ENCODE data around the gene CD59.

Gene CD59

DNA sequence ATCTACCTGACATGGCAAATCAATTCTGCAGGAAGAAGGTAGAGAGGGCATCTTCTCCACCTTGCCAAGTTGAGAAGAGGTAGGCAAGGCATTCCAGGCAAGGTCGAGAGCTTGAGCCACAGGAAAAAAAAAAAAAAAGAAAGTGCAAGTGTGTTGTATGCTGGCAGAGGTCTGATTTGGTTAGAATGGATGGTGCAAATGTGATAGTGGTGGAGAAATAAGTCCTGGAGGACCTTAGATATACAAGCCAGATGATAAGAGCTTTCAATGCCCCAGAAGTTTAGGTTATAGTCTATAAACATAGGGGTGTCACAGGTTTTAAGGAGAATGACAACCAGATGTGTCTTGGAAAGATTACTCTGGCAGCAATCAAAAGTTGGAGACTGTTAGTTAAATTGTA lies 36.6 kb upstream of the CD59 start:
- H3K27ac ChIP-seq (ENCODE audit: low read depth, low read length) = no peak overlapping the region
- H3K9ac ChIP-seq (ENCODE audit: low read length) = no peak overlapping the region
- peaks cover 38% of the 10 kb centered on the region for H3K27me3 ChIP-seq (ENCODE audit: control insufficient read depth, insufficient read depth, low read length)
- peaks cover 4% of the 10 kb centered on the region; the same call in 1 of the 2 replicates for H3K36me3 ChIP-seq (ENCODE audit: control insufficient read depth, insufficient read depth, low read length)
- H3K9me3 ChIP-seq (ENCODE audit: control insufficient read depth, insufficient read depth, low read depth, low read length) = no peaks in the 10 kb centered on the region
- H3K4me3 ChIP-seq (ENCODE audit: low read depth, low read length) = no peak overlapping the region
- peaks cover 12% of the 10 kb centered on the region for H3K4me1 ChIP-seq (ENCODE audit: control insufficient read depth, insufficient read depth, low read length)

GRCh38 chr11:33772300-33772699 lies 36.1 kb upstream of the CD59 start:
- H3K9me3 ChIP-seq (ENCODE audit: control insufficient read depth, insufficient read depth, low read depth, low read length) = no peaks in the 10 kb centered on the region
- peaks cover 4% of the 10 kb centered on the region; the same call in 1 of the 2 replicates for H3K36me3 ChIP-seq (ENCODE audit: control insufficient read depth, insufficient read depth, low read length)
- H3K9ac ChIP-seq (ENCODE audit: low read length) = no peak overlapping the region
- no peak overlapping the region for H3K27ac ChIP-seq (ENCODE audit: low read depth, low read length)
- H3K4me1 ChIP-seq (ENCODE audit: control insufficient read depth, insufficient read depth, low read length) = peaks cover 9% of the 10 kb centered on the region; the same call in 1 of the 2 replicates
- H3K4me3 ChIP-seq (ENCODE audit: low read depth, low read length) = no peak overlapping the region
- H3K27me3 ChIP-seq (ENCODE audit: control insufficient read depth, insufficient read depth, low read length) = peaks cover 36% of the 10 kb centered on the region

DNA sequence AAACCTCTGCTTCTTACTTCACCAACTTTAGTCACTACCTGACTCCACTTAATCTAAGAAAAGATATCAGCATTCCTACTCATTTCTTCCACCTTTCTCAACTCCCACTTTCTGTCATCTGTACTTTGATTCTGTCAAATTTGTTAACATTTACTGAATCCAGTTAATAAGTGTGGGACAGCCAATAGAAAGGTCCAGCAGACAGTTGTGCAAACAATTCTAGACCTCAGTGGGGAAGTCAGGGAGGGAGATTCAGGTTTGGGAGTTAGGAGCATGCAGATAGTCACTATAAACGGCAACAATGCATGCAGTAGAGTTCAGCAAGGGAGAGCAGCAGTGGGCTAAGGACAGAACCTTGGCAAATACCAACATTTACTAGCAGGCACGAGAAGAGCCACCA lies 34.0 kb upstream of the CD59 start:
- Histone ChIP-seq H3K4me1 (ENCODE audit: control insufficient read depth, insufficient read depth, low read length) (peaks cover 8% of the 10 kb centered on the region; the same call in 1 of the 2 replicates), H3K27ac (ENCODE audit: low read depth, low read length) (no peak overlapping the region)

GRCh38 chr11:33769542-33769941 lies 33.3 kb upstream of the CD59 start:
- no peak overlapping the region for H3K4me3 ChIP-seq (ENCODE audit: low read depth, low read length)
- H3K27ac ChIP-seq (ENCODE audit: low read depth, low read length) = no peak overlapping the region
- H3K36me3 ChIP-seq (ENCODE audit: control insufficient read depth, insufficient read depth, low read length) = peaks cover 9% of the 10 kb centered on the region; the same call in 1 of the 2 replicates
- peaks cover 4% of the 10 kb centered on the region; the same call in 1 of the 2 replicates for H3K4me1 ChIP-seq (ENCODE audit: control insufficient read depth, insufficient read depth, low read length)
- no peak overlapping the region for H3K9ac ChIP-seq (ENCODE audit: low read length)
- no peaks in the 10 kb centered on the region for H3K9me3 ChIP-seq (ENCODE audit: control insufficient read depth, insufficient read depth, low read depth, low read length)
- H3K27me3 ChIP-seq (ENCODE audit: control insufficient read depth, insufficient read depth, low read length) = peaks cover 14% of the 10 kb centered on the region

More for the DNA sequence above, 34.0 kb upstream of the CD59 start:
- Histone ChIP-seq H3K9ac (ENCODE audit: low read length) (no peak overlapping the region), H3K9me3 (ENCODE audit: control insufficient read depth, insufficient read depth, low read depth, low read length) (no peaks in the 10 kb centered on the region), H3K27me3 (ENCODE audit: control insufficient read depth, insufficient read depth, low read length) (peaks cover 21% of the 10 kb centered on the region), H3K4me3 (ENCODE audit: low read depth, low read length) (no peak overlapping the region), H3K36me3 (ENCODE audit: control insufficient read depth, insufficient read depth, low read length) (peaks cover 8% of the 10 kb centered on the region; the same call in 1 of the 2 replicates)

DNA sequence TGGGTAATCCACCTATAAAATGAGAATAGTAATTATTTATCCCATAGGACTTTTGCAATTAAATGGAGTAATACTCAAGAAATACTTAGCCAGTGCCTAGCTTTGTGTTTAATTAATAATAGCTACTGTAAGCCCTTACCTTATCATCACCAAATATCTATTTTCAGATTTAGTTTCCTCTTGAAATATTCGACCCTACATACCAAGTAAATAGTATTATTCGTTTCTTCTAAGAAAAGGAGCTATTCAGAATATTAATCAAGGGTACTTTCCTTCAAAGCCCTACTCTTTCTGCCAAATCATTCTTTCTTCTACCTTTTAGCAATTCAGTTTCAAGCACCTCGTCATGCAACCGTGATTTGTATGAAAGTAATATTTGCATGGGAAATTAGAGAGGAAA lies 31.4 kb upstream of the CD59 start:
- Histone ChIP-seq H3K27ac (ENCODE audit: low read depth, low read length) (no peak overlapping the region), H3K4me1 (ENCODE audit: control insufficient read depth, insufficient read depth, low read length) (peaks cover 4% of the 10 kb centered on the region; the same call in 1 of the 2 replicates), H3K4me3 (ENCODE audit: low read depth, low read length) (no peak overlapping the region), H3K9ac (ENCODE audit: low read length) (no peak overlapping the region), H3K36me3 (ENCODE audit: control insufficient read depth, insufficient read depth, low read length) (peaks cover 14% of the 10 kb centered on the region), H3K27me3 (ENCODE audit: control insufficient read depth, insufficient read depth, low read length) (peaks cover 3% of the 10 kb centered on the region; the same call in 1 of the 2 replicates), H3K9me3 (ENCODE audit: control insufficient read depth, insufficient read depth, low read depth, low read length) (no peaks in the 10 kb centered on the region)

- H3K27ac ChIP-seq (ENCODE audit: low read depth, low read length) = no peak overlapping the region
- no peaks in the 10 kb centered on the region for H3K4me1 ChIP-seq (ENCODE audit: control insufficient read depth, insufficient read depth, low read length)
- peaks cover 14% of the 10 kb centered on the region for H3K36me3 ChIP-seq (ENCODE audit: control insufficient read depth, insufficient read depth, low read length)
- H3K9me3 ChIP-seq (ENCODE audit: control insufficient read depth, insufficient read depth, low read depth, low read length) = no peaks in the 10 kb centered on the region
- no peak overlapping the region for H3K4me3 ChIP-seq (ENCODE audit: low read depth, low read length)
- H3K27me3 ChIP-seq (ENCODE audit: control insufficient read depth, insufficient read depth, low read length) = no peaks in the 10 kb centered on the region
- H3K9ac ChIP-seq (ENCODE audit: low read length) = no peak overlapping the region
These were observed 29.9 kb upstream of the CD59 start for GRCh38 chr11:33766085-33766484.

GRCh38 chr11:33761471-33761870 lies 25.2 kb upstream of the CD59 start:
- no peak overlapping the region for H3K27ac ChIP-seq (ENCODE audit: low read depth, low read length)
- no peak overlapping the region for H3K9ac ChIP-seq (ENCODE audit: low read length)
- H3K4me1 ChIP-seq (ENCODE audit: control insufficient read depth, insufficient read depth, low read length) = no peaks in the 10 kb centered on the region
- H3K4me3 ChIP-seq (ENCODE audit: low read depth, low read length) = no peak overlapping the region
- H3K36me3 ChIP-seq (ENCODE audit: control insufficient read depth, insufficient read depth, low read length) = peaks cover 12% of the 10 kb centered on the region
- no peaks in the 10 kb centered on the region for H3K27me3 ChIP-seq (ENCODE audit: control insufficient read depth, insufficient read depth, low read length)
- no peaks in the 10 kb centered on the region for H3K9me3 ChIP-seq (ENCODE audit: control insufficient read depth, insufficient read depth, low read depth, low read length)

DNA sequence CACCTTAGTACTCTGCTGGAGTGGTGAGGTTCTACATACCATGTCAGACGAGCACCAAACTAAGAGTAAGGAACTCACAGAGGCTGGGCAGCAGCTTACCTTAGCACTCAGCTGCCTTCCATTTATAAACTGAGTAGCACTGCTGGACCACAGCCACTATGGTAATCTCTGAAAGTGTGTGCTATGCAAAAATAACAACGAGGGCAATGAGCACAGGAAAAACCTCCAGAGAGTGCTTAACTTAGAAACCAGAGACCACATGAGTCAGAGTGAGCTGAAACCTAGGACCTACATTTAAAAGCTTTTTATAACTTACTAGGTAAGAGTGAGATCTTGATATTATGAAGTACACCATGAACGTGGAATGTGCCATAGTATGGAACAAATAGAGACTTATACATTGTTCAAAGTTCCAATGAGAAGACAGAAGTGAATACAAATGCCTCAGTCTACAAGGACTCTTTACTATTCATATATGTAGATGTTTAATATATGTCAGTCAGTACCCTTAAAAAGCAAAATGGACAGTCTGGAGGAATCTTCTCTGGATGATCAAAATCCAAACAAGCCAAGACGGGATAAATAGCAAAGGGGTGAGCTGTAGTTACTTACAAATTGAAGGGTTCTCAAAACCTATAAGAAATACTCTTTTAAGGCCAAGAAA lies 17.2 kb upstream of the CD59 start:
- H3K36me3 ChIP-seq (ENCODE audit: control insufficient read depth, insufficient read depth, low read length) = peaks cover 3% of the 10 kb centered on the region; the same call in 1 of the 2 replicates
- H3K9me3 ChIP-seq (ENCODE audit: control insufficient read depth, insufficient read depth, low read depth, low read length) = no peaks in the 10 kb centered on the region
- no peak overlapping the region for H3K27ac ChIP-seq (ENCODE audit: low read depth, low read length)
- no peak overlapping the region for H3K4me3 ChIP-seq (ENCODE audit: low read depth, low read length)
- H3K4me1 ChIP-seq (ENCODE audit: control insufficient read depth, insufficient read depth, low read length) = no peaks in the 10 kb centered on the region
- H3K27me3 ChIP-seq (ENCODE audit: control insufficient read depth, insufficient read depth, low read length) = no peaks in the 10 kb centered on the region
- no peak overlapping the region for H3K9ac ChIP-seq (ENCODE audit: low read length)

- Histone ChIP-seq H3K27me3 (ENCODE audit: control insufficient read depth, insufficient read depth, low read length) (no peaks in the 10 kb centered on the region), H3K36me3 (ENCODE audit: control insufficient read depth, insufficient read depth, low read length) (peaks cover 3% of the 10 kb centered on the region; the same call in 1 of the 2 replicates), H3K4me3 (ENCODE audit: low read depth, low read length) (no peak overlapping the region)
These were observed 15.7 kb upstream of the CD59 start for GRCh38 chr11:33751878-33752277.

DNA sequence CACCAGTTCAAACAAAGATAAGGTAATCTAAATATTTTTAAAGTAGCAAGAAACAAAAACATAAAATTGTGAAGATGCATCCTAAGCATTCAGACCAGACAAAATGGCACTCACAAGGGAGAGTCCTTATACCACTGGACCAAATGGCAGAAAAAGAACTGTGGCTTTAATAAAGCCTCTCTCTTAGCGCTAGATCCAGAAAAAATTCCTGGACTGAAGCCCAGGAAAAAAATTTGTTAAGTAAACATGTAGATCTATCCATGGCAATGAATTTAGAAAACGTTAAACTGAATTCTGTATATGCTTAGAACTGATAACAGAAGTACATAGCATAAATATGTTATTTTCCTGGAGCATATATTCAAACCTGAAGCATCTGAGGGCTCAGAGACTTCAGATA lies 11.8 kb upstream of the CD59 start:
- H3K36me3 ChIP-seq (ENCODE audit: control insufficient read depth, insufficient read depth, low read length) = 0 out of 2 replicates have a peak, but pooled peaks cover 2% of the 10 kb centered on the region
- H3K4me3 ChIP-seq (ENCODE audit: low read depth, low read length) = no peak overlapping the region
- H3K27ac ChIP-seq (ENCODE audit: low read depth, low read length) = no peak overlapping the region
- no peaks in the 10 kb centered on the region for H3K4me1 ChIP-seq (ENCODE audit: control insufficient read depth, insufficient read depth, low read length)
- H3K9ac ChIP-seq (ENCODE audit: low read length) = no peak overlapping the region
- H3K9me3 ChIP-seq (ENCODE audit: control insufficient read depth, insufficient read depth, low read depth, low read length) = no peaks in the 10 kb centered on the region
- no peaks in the 10 kb centered on the region for H3K27me3 ChIP-seq (ENCODE audit: control insufficient read depth, insufficient read depth, low read length)

More at GRCh38 chr11:33751878-33752277, 15.7 kb upstream of the CD59 start:
- Histone ChIP-seq H3K9me3 (ENCODE audit: control insufficient read depth, insufficient read depth, low read depth, low read length) (no peaks in the 10 kb centered on the region), H3K27ac (ENCODE audit: low read depth, low read length) (no peak overlapping the region), H3K9ac (ENCODE audit: low read length) (no peak overlapping the region), H3K4me1 (ENCODE audit: control insufficient read depth, insufficient read depth, low read length) (no peaks in the 10 kb centered on the region)

GRCh38 chr11:33743291-33743690 lies 7.1 kb upstream of the CD59 start:
- Histone ChIP-seq H3K4me3 (ENCODE audit: low read depth, low read length) (no peak overlapping the region), H3K27me3 (ENCODE audit: control insufficient read depth, insufficient read depth, low read length) (no peaks in the 10 kb centered on the region), H3K9ac (ENCODE audit: low read length) (no peak overlapping the region), H3K27ac (ENCODE audit: low read depth, low read length) (no peak overlapping the region), H3K4me1 (ENCODE audit: control insufficient read depth, insufficient read depth, low read length) (no peaks in the 10 kb centered on the region), H3K9me3 (ENCODE audit: control insufficient read depth, insufficient read depth, low read depth, low read length) (no peaks in the 10 kb centered on the region), H3K36me3 (ENCODE audit: control insufficient read depth, insufficient read depth, low read length) (no peaks in the 10 kb centered on the region)
